ENCODE measurements around the gene ALDOB.
"Not testable (repeated sequence)": the region's sequence is repeated elsewhere in the genome, so short reads cannot be mapped to it uniquely, and the experiment has no call there.

The ALDOB gene

GRCh38 chr9:101421653-101422065 lies 13.9 kb downstream of the ALDOB start:
- peak; percentile 62 for DNase-seq (ENCODE audit: low read depth)

DNA sequence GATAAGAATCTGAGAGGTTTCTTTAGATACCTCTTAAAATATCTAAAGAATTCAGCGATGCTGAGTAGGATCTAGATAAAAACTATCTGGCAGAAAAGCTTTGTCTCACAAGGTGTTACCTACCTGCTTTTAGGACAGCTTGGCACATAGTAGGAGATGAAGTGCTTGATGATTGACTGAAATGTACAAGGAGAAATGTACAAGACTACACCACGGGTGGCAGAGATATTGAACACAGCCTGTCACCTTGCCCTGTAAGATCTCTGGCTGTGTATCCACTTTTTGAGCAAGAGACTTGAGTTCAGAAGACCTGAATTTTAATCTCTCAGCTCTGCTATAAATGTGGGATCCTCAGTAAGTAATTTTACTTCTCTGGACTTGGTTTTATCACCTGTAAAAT lies 15.7 kb downstream of the ALDOB start:
- DNase-seq (ENCODE audit: low read depth), result no peak

- DNase-seq (ENCODE audit: low read depth), result peak; percentile 49
Measured at GRCh38 chr9:101418518-101419430, 16.8 kb downstream of the ALDOB start.

- DNase-seq (ENCODE audit: low read depth), result no peak
Measured at GRCh38 chr9:101417977-101418376, 17.6 kb downstream of the ALDOB start.

GRCh38 chr9:101417389-101417788 lies 18.2 kb downstream of the ALDOB start:
- no peak for DNase-seq (ENCODE audit: low read depth)

GRCh38 chr9:101415578-101415977 lies 20.0 kb downstream of the ALDOB start:
- DNase-seq (ENCODE audit: low read depth), result no peak

DNA sequence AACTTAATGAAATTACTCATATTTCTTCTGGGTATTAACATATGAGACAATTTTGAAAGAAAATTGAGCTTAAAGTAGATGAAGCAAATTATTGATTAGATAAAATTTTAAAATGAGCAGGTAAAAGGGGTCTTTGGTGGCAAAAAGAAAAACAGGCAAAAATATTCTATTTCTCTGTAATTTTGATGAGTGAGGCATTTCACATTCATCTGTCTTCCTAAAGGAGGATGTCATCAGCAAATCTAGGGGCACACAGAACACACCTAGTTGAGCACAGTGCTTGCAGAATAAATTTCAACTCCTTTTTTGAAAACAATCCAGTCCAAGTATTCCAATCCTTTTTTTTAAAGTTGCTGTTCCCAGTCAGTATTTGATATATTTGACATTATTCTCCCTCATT lies 20.7 kb downstream of the ALDOB start:
- no peak for DNase-seq (ENCODE audit: low read depth)

GRCh38 chr9:101409079-101409477 lies 26.5 kb downstream of the ALDOB start:
- DNase-seq (ENCODE audit: low read depth), result no peak

GRCh38 chr9:101408374-101409078 lies 27.0 kb downstream of the ALDOB start:
- DNase-seq (ENCODE audit: low read depth), result no peak

DNA sequence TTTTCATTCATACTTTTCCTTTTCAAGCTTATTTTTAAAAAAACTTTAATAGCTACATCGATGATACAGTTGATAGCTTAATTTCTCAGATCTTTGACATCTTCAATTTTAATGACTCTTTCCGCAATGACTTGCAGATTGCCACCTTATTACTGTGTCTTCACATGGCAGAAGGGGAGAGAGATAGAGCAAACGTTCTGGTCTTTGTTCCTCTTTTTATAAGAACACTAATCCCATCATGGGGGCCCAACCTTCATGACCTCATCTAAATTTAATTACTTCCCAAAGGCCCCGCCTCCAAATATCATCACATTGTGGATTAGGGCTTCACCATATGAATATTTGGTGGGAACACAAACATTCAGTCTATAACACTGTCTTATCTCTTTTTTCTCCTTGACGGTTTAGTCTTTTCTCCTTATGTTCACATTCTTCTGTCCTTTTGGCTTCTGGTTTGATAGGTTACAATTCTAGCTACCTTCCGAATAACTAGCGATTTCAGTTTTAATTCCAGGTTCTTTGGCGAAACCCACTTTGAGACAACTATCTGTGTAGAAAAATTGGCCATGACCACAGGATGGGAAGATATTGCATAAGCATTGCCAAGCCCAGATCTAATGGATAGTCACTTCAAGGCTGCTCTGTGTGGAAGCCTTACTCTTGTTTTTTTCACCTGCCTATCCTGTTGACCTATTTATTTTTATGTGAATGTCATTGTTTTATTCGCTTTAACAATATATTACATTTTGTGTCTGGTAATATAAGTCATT lies 31.9 kb downstream of the ALDOB start:
- DNase-seq (ENCODE audit: low read depth), result no peak

GRCh38 chr9:101400120-101400519 lies 35.5 kb downstream of the ALDOB start:
- DNase-seq (ENCODE audit: low read depth), result no peak

DNA sequence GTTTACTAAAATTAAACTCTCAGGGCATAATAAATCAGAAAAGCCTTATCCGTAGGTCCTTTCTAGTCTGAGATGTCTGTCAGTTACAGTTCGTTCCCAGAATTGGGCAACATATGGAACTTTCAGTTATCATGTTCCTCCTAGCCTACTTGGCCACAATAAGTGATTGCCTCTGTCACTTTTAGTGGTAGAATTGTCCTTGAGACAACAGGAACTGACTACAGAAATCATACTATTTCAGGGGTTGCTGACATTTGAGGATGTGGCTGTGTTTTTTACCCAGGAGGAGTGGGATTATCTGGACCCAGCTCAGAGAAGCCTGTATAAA lies 36.0 kb downstream of the ALDOB start:
- no peak for DNase-seq (ENCODE audit: low read depth)

GRCh38 chr9:101398930-101399642 lies 36.5 kb downstream of the ALDOB start:
- DNase-seq (ENCODE audit: low read depth), result no peak

DNA sequence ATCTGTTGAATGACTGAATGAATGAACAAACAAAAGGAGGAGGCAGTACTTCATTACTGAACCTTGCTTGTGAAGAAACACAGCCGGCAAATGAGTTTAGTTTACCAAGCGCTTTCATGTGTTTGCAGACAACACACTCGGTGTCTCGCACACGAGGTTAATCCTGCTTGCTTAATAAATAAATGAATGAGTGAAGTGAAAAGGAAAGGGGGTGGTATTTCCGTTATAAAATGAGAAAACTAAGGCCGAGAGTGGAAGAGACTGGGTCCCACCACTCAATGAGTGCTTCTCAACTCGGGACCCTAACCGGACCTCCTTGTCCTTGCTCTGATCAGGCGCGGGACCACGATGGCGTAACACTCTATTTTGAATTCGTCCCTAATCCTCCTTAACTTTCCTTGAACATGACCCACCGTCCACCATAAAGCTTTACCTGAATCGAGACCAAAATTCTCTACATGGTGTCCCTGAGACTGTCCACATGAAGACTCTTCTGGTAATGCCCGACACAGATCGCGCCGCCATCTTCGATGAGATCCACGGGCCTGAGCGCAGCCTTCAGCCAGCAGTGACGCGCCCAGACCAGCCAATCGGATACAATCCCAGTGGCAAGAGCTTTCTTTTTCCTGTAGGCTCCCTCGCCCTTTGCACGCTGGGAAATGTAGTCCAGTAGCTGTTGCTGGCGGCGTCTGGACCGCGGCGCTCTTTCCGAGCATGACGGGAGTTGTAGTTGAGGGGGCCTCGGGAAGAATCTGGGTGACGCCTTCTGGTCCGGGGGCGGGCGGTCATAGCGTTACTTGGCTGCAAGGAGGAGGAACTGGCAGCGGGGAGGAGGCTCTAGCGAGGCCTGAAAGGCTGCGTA lies 37.3 kb downstream of the ALDOB start, which contains the start of the genes MRPL50 and ZNF189:
MRPL50 (minus strand) TSS at position 551 of the 862 bp plus-strand sequence; CDS start at position 525, 26 bp downstream.
ZNF189 (plus strand) TSS at position 784 of the 862 bp plus-strand sequence. CDS start 306 bp downstream, outside the sequence.
- DNase-seq (ENCODE audit: low read depth), result peak; percentile 100

GRCh38 chr9:101397746-101398067 lies 37.9 kb downstream of the ALDOB start:
- DNase-seq (ENCODE audit: low read depth), result no peak

- no peak for DNase-seq (ENCODE audit: low read depth)
Measured at GRCh38 chr9:101394687-101395086, 40.9 kb downstream of the ALDOB start.

DNA sequence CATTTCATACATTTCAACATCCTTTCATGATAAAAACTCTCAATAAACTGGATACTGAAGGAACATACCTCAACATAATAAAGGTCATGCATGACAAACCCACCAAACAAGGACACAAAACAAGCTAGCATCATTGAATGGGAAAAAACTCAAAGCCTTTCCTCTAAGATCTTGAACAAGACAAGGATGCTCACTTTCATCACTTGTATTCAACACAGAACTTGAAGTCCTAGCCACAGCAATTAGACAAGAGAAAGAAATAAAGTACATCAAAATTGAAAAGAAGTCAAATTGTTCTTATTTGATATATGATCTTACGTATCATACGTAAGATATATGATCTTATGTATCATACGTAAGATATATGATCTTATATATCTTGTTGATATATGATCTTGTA lies 42.4 kb downstream of the ALDOB start:
- DNase-seq (ENCODE audit: low read depth), result no peak

DNA sequence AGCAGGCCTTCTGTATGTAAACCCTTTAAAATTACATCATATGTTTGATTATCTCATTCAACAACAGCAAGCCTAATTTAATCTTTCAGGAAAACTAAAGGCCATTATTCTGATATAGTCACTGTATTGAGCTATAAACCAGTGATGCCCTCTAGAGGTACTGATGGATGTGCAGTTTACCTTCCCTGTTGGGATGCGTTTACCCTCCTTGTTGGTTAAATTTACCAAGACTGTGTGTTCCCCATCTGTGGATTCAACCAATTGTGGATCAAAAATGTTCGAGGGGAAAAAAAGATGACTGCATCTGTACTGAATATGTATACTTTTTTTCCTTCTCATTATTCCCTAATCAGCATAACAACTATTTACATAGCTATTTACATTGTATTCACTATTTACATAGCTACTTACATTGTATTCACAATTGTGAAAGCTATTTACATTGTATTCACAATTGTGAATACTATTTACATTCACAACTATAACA lies 47.0 kb downstream of the ALDOB start:
- DNase-seq (ENCODE audit: low read depth), result no peak

DNA sequence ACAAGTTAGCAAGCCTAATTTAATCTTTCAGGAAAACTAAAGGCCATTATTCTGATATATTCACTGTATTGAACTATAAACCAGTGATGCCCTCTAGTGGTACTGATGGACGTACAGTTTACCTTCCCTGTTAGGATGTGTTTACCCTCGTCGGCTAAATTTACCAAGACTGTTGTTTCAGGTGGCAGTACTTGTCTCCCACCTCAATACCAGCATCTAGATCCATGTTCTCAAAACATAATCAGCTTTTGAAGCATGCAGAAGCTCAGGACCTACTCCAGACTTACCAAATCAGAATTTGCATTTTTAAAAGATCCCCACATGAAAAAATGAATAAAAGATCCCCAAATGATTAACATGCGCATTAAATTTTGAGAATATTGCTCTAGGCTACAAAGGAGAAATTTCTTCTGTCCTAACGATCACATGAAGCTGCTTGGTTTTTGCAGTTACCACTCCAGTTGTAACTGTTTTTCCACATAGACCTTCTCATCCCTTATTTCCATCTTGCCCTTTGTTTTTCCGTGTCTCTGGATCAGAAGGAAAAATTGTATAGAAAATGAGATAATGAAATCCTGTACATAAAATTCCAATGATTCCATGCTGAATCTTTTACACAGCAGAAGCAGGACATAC lies 47.6 kb downstream of the ALDOB start:
- DNase-seq (ENCODE audit: low read depth), result peak; percentile 49

DNA sequence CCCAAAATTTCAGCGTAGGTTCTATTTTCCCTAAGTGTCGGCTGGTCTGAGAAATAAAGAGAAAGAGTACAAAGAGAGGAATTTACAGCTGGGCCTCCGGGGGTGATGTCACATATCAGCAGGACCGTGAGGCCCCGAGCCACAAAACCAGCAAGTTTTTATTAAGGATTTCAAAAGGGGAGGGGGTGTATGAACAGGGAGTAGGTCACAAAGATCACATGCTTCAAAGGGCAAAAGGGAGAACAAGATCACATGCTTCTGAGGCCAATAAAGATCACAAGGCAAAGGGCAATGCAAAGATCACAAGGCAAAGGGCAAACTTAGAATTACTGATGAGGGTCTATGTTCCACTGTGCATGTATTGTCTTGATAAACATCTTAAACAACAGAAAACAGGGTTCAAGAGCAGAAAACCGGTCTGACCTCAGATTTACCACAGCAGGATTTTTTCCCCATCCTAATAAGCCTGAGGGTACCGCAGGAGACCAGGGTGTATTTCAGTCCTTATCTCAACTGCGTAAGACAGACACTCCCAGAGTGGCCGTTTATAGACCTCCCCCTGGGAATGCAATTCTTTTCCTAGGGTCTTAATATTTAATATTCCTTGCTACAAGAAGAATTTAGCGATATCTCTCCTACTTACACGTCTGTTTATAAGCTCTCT lies 50.6 kb downstream of the ALDOB start, which contains the start of gene BAAT:
BAAT (minus strand) TSS at position 134 of the 664 bp plus-strand sequence. CDS start 13,602 bp downstream, outside the sequence.
- not testable (repeated sequence) for DNase-seq (ENCODE audit: low read depth)

Measured in iris pigment epithelial cell (primary cell).